GM18520 (cell line): Measurements from ENCODE around the gene BCCIP.

Experiments
- ATAC-seq: cut with Tn5 transposase; IDR thresholded peaks from one replicate; pipeline ENCODE4 v1.9.1; 2021; ENCODE audit not compliant: unreplicated experiment

The BCCIP gene

GRCh38 chr10:125797424-125797823, 25.9 kb upstream of the BCCIP start:
- no peak for ATAC-seq

- no peak for ATAC-seq
These were observed 25.2 kb upstream of the BCCIP start for GRCh38 chr10:125797994-125798662.

DNA sequence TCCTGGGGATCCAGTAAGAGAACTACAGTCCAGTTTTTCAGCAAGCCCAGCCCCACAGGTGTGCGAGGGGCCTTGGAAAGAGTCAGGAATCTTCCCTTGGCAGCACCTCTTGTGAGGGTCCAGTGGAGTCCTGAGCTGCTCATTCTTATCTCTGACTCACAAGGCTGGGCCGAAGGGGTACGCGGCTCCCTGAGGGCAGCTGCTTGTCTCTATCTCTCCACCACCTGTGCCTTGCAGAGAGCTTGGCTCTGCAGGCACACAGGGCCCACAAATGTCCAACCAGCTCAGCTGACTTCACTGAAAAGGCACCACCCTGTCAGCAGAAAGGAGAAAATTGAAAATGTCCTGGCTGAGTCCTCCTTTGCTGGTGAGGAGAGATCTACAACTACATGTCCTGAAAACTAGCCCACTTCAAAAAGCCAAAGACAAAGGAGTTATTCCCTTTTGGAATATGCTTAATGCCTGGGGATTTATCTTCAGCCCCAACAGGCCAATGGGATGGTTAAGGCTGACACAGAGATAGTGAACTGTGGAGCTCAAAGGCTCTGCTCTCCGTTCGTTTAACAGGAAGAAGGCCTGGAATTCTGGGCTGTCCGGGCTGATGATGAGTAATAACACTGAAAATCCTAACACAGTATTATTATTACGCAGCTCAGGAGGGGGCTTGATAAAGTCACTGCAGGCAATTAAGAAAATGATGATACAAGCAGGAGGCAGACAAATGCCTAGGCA, 23.7 kb upstream of the BCCIP start:
- ATAC-seq = no peak

- ATAC-seq = no peak
These were observed 21.8 kb upstream of the BCCIP start for GRCh38 chr10:125801574-125801973.

- no peak for ATAC-seq
These were observed 21.2 kb upstream of the BCCIP start for GRCh38 chr10:125802131-125802530.

DNA sequence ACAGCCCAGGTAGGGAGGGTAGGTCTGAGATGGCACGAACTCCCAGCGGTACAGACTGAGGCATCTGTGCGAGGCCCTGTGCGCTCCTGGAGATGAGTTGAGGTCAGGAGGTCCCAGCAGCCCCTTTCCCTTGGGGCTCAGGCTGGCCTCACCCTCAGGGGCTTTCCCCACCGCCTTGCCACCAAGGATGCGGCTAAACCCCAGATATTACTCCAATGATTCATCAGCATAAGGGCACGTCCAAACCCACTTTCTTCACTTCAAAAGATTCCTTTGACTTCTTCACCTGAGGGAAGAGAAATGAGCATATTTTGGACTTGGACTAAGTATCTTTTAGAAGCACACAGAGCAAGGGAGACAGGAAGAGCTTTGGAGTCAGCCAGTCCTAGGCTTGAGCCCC, 20.6 kb upstream of the BCCIP start:
- no peak for ATAC-seq

GRCh38 chr10:125808047-125808446, 15.3 kb upstream of the BCCIP start:
- ATAC-seq = no peak

GRCh38 chr10:125811251-125811650, 12.1 kb upstream of the BCCIP start:
- no peak for ATAC-seq

- ATAC-seq = no peak
These were observed 11.1 kb upstream of the BCCIP start for GRCh38 chr10:125812128-125812750.

DNA sequence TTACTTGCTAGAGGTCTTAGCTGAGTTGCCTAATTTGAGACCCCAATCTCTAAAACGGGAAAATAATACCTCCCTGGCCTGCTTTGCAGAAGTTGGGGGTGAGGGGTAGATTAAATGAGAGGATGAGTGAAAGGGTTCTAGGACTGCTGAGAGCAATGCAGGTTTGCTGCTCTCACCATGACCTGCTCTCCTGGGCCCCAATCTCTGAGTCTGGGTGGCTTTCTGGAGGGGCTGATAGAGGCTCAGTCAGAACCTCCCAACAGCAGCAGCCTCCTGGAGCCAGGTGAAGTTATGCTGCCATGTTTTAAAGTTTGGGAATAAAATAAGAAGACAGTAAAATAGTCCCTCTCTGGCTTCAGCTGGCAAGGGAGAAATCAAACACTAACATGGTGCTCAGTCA, 7.6 kb upstream of the BCCIP start:
- ATAC-seq = no peak

DNA sequence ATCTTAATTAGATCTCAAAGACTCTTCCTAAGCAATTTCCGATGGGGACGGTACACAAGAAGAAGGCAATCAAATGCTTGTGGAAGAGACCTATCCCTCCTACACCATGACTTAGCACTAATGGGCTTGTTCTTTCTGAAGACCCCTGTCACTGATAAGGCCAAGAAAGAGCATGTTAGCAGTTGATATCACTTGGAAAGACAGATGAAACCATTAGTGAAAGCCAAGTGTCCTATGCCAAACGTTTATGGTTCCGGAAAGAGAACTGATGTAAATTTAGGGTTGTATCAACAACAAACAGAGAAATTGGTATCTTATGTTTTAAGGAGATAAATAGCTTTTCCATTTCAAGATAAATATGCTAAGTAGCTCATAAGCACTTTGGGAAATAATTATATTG, 6.8 kb upstream of the BCCIP start:
- ATAC-seq = no peak

- no peak for ATAC-seq
These were observed 5.9 kb upstream of the BCCIP start for GRCh38 chr10:125817337-125817946.

GRCh38 chr10:125820701-125821100, 2.6 kb upstream of the BCCIP start:
- ATAC-seq = peak; percentile 58

GRCh38 chr10:125823663-125824251, 411 bp downstream of the BCCIP start:
- ATAC-seq = no peak

DNA sequence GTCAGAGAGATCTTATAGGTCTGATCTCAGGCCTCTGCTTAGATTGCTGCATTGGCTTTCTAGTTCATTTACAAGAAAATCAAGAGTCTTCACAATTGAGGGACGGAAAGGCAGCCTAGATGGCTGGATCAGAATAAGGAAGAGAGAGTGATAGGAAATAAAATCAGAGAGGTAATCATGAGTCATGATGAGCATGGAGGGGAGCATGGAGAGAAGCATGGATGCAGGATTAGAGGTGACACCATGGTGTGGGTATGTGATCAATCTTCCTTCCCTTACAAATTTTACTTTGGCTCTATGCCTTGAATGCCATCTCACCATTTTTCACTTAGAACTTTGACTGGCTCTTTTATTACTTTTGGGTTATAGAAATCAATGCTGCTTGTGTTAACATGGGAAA, 1.4 kb downstream of the BCCIP start:
- no peak for ATAC-seq

DNA sequence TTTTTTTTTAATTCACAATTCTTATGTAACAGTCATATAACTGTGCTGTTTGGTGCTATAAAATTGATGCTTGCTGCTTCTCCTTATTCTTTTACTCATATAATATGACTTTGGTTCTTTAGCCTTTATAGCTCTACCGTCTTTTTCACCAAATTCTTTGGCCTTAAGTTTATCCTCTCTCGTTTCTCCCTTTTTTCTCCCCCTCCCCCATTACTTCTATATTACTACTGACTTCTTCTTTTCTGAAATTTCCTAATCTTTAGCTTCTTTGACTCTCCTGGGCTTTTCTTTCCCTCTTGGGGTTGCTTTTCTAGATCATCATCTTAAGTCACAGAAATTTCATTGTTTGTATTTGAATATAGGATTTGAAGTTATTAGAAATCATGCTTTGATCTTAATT, 3.8 kb downstream of the BCCIP start:
- no peak for ATAC-seq

DNA sequence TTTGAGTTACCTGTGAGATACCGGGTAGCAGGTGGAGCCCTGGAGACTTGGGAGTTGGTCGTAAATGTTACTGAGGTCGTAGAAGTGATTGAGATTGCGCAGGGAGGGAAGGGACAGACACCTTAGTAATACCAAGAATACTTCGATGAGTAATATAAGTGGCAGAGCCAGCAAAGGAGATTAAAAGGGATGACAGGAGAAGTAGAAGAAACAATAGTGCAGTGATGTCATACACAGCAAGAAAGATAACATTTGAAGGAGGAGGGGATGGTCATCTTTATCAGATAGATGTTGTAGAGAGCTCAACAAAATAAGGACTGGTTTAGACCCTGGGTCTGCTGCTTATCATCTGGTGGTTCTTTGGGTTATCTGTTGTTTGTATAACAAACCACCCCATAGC, 5.0 kb downstream of the BCCIP start:
- ATAC-seq = no peak

DNA sequence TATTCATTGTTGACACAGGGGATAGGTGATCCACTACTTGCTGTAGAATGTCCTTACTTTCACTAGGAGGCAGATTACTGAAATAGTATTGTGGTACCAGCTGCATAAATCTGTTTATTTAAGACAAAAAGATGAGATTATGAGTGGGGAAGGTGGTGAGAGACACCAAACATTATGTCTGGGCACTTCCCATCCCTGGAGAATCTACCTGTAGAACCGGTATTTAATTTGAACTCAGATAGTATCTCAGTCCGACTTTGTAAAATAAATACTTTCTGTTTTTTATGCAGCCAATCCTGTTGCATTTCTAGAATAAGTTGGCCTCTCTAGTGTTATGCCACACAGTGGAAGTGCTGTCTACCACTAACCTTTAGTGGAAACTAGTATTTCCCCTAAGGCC, 13.4 kb downstream of the BCCIP start:
- no peak for ATAC-seq

DNA sequence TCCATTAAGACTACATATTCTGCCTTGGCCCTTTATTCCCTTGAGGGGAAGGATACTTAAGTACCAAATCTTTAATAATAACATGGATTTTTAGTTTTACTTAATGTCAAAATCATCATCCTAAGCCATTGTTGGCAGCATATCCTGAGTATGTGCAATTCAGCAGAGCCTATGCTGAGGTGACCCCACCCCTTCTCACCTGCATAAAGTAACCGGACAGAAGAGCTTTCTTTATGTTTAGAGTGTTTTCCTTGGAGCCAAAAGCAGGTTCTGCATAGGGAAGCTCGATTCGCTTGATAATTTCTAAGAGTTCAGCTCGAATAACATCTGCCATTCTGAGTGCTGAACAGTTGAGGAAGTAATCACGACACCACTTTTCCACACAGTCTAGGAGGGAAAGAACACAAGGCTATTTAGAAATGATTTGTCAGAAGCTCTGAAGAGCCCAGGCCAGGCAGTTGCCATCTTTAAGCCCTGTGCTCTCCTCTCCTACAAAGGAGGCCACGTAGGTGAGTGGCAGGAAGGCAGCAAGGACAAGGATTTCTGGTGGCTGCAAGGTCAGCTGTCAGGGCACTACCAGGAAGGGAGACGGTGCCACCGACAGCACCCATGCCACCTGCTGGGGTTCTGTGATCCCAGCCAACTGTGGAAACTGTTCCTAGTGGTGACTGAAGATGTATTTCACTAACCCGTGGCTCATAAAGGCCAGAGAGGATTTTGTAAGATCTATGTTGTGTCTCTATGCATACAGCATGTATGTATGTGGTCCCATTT, 15.6 kb downstream of the BCCIP start:
- no peak for ATAC-seq

- ATAC-seq = no peak
These were observed 17.1 kb downstream of the BCCIP start for GRCh38 chr10:125840406-125840805.

DNA sequence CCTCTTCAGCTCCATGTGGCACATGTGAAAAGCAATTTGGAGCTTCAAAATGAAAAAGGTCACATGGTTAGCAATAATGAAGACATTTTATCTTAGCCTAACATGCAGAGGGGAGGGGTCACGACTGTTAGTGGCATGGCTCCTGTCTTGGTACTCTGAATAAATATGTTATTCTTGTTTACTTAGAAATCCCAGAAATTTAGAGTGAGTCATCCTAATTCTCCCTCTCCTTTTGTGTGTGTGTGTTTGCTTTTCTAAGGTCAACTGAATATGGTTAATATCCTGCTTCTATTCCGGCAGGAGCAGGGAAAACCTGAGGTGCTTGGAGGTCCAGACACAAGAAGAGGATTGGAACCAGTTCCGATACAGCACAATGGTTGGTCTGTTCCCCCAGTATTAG, 17.6 kb downstream of the BCCIP start:
- ATAC-seq = no peak
